ENCODE data around the gene MAN2A2.
A peak's percentile ranks its signal among the peaks of the same experiment; 100 is the strongest.

The MAN2A2 gene

GRCh38 chr15:90947577-90948357, 44.7 kb downstream of the MAN2A2 start:
- no peak for DNase-seq

GRCh38 chr15:90948506-90948905, 45.4 kb downstream of the MAN2A2 start:
- no peak for DNase-seq

GRCh38 chr15:90949979-90950675, 47.0 kb downstream of the MAN2A2 start:
- no peak for DNase-seq

- DNase-seq, result no peak
These were observed 47.6 kb downstream of the MAN2A2 start for GRCh38 chr15:90950676-90951075.

GRCh38 chr15:90952901-90953677, 50.0 kb downstream of the MAN2A2 start:
- DNase-seq, result no peak

- DNase-seq, result no peak
These were observed 51.0 kb downstream of the MAN2A2 start for GRCh38 chr15:90953947-90954711.

- DNase-seq, result peak; percentile 87
These were observed 51.9 kb downstream of the MAN2A2 start, which contains the start of gene RCCD1 for GRCh38 chr15:90954712-90955623. TSS of gene RCCD1 (plus strand) at chr15:90954884. CDS start at chr15:90956735, 1,851 bp downstream.

GRCh38 chr15:90955624-90956273, 52.6 kb downstream of the MAN2A2 start:
- no peak for DNase-seq

GRCh38 chr15:90956274-90957030, 53.4 kb downstream of the MAN2A2 start:
- peak; percentile 54 for DNase-seq

GRCh38 chr15:90957031-90957790, 54.1 kb downstream of the MAN2A2 start:
- DNase-seq, result no peak

GRCh38 chr15:90957791-90958190, 54.7 kb downstream of the MAN2A2 start:
- DNase-seq, result no peak

- no peak for DNase-seq
These were observed 56.0 kb downstream of the MAN2A2 start for GRCh38 chr15:90959028-90959595.

- DNase-seq, result no peak
These were observed 56.8 kb downstream of the MAN2A2 start for GRCh38 chr15:90959894-90960293.

GRCh38 chr15:90960298-90961091, 57.4 kb downstream of the MAN2A2 start:
- DNase-seq, result no peak

- DNase-seq, result no peak
These were observed 58.9 kb downstream of the MAN2A2 start for GRCh38 chr15:90962021-90962420.

- DNase-seq, result no peak
These were observed 63.2 kb downstream of the MAN2A2 start for GRCh38 chr15:90966262-90966661.

- DNase-seq, result no peak
These were observed 64.1 kb downstream of the MAN2A2 start for GRCh38 chr15:90967206-90967605.

GRCh38 chr15:90968434-90968833, 65.3 kb downstream of the MAN2A2 start:
- DNase-seq, result no peak

Data from effector CD4-positive, alpha-beta T cell (primary cell).